GM12801 (cell line): Measurements from ENCODE around the gene PCBP2.

Experiments
- TF ChIP-seq, protein P1 (sequence below): IDR thresholded peaks from one replicate; pipeline ENCODE4 v1.5.1; 2011; ENCODE audit warnings: control low read depth; ENCODE audit not compliant: insufficient read length; ENCODE audit errors: extremely low read depth

The PCBP2 gene

DNA sequence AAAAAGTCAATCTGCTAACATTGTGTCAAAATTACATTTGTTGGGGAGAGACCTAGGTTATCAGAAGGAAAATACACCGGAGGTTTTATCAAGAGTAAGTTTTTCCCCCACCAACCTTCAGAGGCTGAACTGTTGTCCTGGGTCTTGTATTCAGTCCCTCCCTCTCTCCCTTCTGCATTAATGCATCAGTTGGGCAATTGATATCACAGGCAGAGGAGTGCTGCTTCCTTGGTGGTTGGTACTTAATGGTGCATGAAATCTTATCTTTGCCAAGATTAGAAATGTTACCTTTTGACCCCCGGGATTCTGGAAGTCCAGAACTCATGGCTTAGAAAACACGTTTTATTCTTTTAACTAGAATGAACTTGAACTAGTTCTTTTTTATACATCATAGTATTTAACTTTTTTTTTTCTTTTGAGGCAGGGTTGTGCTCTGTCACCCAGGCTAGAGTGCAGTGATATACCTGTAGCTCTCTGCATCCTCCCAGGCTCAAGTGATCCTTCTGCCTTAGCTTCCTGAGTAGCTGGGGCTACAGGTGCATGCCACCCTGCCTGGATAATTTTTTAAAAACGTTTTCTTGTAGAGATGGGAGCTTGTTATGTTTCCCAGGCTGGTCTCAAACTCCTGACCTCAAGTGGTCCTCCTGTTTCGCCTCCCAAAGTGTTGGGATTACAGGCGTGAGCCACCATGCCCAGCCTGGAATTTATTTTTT lies 4.9 kb downstream of the PCBP2 start:
- TF ChIP-seq, protein P1, sequence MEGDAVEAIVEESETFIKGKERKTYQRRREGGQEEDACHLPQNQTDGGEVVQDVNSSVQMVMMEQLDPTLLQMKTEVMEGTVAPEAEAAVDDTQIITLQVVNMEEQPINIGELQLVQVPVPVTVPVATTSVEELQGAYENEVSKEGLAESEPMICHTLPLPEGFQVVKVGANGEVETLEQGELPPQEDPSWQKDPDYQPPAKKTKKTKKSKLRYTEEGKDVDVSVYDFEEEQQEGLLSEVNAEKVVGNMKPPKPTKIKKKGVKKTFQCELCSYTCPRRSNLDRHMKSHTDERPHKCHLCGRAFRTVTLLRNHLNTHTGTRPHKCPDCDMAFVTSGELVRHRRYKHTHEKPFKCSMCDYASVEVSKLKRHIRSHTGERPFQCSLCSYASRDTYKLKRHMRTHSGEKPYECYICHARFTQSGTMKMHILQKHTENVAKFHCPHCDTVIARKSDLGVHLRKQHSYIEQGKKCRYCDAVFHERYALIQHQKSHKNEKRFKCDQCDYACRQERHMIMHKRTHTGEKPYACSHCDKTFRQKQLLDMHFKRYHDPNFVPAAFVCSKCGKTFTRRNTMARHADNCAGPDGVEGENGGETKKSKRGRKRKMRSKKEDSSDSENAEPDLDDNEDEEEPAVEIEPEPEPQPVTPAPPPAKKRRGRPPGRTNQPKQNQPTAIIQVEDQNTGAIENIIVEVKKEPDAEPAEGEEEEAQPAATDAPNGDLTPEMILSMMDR, result no peak

DNA sequence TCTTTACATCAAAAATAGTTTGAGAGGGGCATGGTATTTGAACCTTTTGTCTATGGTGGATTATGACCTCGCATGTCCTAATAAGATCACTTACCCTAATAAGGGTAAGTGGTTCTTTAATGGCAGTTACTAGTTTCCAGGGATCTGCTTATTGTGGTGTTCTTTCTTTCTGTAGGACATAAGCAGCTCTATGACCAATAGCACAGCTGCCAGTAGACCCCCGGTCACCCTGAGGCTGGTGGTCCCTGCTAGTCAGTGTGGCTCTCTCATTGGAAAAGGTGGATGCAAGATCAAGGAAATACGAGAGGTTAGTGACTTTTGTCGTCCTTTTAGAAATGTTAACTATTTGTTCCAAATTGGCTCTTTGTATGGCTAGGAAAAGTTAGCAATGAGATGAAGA lies 7.2 kb downstream of the PCBP2 start:
- TF ChIP-seq, protein P1, result no peak

DNA sequence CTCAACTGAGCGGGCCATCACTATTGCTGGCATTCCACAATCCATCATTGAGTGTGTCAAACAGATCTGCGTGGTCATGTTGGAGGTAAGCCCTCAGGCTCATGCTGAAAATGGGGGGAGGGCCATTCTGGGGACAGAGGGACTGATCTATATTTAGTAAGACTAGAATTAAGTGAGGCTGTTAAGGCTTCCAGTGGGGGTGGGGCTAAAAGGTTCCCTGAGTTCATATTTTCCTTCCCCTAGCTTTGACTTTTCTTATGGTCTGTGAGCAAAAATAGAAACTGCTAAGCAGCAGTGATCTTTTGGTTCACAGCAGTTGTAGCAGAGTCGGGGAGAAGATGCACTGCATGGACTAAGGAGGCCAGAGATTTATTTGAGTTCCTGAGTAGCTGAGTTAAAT lies 9.2 kb downstream of the PCBP2 start:
- TF ChIP-seq, protein P1, result no peak

DNA sequence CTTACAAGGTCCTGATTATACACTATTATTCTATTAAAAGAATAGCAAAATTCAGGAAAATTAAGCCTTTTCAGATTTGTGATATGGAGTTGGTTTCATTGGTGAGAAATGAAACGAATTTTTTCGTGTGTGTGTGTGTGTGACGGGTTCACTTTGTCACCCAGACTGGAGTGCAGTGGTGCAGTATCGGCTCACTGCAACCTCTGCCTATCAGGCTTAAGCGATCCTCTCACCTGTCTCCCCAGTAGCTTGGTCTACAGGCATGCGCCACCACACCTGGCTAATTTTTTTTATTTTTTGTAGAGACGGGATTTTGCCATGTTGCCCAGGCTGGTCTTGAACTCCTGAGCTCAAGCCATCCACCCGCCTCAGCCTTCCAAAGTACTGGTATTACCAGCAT lies 9.7 kb downstream of the PCBP2 start:
- TF ChIP-seq, protein P1, result no peak

DNA sequence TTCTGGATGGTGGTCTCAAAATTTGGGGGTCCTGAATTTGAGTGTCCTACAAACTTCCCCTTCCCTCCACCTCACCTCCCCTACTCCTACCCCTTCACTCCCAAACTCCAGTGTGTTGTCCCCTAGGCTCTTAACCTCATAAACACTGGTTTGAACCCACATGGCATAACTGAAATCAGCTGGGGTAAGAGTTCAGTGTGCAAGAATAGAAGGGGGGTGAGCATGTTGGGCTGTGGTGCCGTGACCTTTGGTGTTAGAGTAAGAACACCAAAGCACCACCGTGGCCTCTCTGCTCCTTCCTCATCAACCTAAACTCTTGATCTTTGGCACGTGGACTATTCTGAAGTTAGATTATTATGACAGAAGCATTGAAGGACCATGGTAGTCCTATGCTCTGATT lies 11.0 kb downstream of the PCBP2 start:
- TF ChIP-seq, protein P1, result no peak

DNA sequence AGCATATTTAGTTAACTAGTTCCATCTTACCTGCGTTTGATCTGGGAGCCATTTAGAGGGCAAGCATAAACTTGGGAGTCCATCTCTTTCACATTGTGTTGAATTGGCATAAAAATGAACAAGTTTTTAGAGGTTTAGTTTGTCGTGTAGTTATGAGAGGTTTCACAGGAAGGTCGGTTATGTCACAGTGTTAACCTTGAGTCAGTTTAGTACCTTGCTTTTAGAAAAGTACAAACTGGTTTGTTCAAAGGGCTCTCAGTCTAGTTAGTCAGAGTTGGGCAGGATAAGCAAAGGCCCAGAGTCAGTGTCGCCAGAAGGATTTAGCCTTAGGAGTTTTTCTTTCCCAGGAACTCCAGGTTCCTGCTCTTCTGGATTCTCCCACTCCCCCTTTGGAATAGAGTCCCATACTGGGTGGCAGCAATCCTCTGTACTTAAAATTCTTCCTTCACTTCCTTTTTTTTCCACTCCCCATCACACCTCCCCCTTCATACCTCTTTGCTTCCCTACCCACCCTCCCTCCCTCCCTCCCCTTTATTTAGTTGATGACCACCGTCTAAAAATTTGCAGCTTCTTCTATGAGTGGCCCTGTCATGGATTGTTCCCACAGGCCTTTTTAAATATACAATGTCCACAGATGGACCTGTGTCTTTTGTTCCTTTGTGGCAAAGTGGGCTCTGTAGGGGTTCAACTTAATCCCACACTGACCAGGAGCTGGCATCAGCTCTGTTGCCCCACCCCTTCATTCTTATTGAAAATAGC lies 12.1 kb downstream of the PCBP2 start:
- TF ChIP-seq, protein P1, result no peak

DNA sequence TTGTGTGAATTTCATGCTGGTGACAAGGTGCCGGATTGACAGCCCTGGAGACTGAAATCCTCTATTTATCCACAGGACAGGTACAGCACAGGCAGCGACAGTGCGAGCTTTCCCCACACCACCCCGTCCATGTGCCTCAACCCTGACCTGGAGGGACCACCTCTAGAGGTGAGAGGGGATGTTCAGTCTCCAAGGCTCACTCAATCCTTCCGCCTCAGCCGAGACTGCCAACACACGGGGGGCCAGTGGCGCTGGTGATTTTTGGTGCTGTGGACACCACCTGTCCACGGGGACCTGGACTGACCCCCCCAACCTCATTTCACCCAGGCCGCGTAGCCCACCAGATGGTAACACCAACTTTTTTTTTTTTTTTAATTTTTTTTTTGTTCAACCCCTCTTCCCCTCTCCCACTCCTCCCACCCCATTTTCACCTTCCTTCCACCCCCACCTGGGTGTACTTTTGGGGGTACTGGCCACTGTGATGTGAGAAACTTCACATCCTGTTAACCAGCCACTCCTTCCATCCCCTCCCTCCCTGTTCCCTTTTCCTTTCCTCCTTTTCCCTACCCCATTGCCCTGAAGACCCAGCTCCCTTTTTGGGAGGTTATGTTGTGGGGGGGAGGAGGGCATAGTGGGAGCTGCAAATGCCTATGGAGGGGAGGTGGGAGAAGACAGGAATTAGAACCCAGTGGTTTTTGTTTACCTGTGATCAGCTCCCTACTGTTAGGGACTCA lies 12.9 kb downstream of the PCBP2 start:
- TF ChIP-seq, protein P1, result no peak
